Measurements from ENCODE around the gene COX6B2. TPM values are rescaled to one million over a fixed set of nuclear protein-coding genes. Genes with fewer than 3 reads are reported as not detected.

Gene COX6B2
- total and polyA plus RNA-seq, 2 of the 13 experiments (the other 11 are each of a cell fraction or from before 2014, with no cell fraction given), result 0.21 TPM; not detected in 1

DNA sequence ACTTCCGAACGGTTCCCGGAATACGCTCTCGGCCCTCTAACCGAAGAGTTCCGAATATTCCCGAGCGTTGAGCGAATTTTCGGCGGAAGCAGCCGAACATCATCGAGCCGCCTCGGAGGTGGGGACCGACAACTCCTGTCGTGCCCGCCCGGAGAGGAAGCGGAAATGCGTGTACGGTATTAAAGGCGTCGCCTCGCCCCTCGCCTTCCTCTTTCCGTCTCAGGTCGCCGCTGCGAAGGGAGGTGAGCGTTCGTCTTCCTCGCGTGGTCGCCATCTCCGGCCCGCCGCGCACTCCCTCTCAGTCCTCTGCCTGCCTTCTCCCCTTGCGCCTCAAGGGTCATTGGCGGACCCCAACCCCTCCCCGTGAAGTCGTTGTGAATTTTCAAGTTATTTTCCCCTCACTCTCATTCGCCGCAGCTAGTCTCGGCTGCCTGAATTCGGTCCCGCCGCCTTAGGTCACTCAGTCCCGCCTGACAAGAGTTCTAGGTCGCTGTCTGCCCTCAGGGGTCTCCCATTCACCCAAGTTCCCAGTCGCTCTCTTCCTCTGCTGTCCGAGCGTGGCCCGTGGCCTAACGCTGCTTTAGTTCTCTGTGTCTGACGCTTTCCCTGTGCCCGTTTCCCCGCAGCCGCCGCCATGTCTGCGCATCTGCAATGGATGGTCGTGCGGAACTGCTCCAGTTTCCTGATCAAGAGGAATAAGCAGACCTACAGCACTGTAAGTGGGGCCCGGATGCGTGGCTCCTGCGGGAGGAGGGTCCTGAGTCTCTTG lies 31.4 kb upstream of the COX6B2 start, which contains the start of gene RPL28 (continued):
- TF ChIP-seq NCOA2 (CRISPR knock-in tag; IDR thresholded peaks at IDR 0.05) (peak; percentile 64), ZNF230 (CRISPR knock-in tag; IDR thresholded peaks at IDR 0.05) (peak; percentile 76; the same call in 1 of the 2 replicates), MIER3 (CRISPR knock-in tag; IDR thresholded peaks at IDR 0.05; ENCODE audit: borderline replicate concordance) (peak; percentile 84; the same call in 1 of the 2 replicates), ATAD3A (CRISPR knock-in tag; IDR thresholded peaks at IDR 0.05) (peak; percentile 87; the same call in 1 of the 2 replicates), FOXO1 (CRISPR knock-in tag; IDR thresholded peaks at IDR 0.05) (0 out of 2 replicates have a peak, but pooled peaks have one; percentile 11), RAD21 (CRISPR knock-in tag; IDR thresholded peaks at IDR 0.05) (no peak), ZNF138 (CRISPR knock-in tag; IDR thresholded peaks at IDR 0.05; ENCODE audit: low read depth) (peak; percentile 93; the same call in 1 of the 2 replicates), SALL2 (CRISPR knock-in tag; IDR thresholded peaks at IDR 0.05) (peak; percentile 82), RELA (CRISPR knock-in tag; IDR thresholded peaks at IDR 0.05) (no peak), HDAC1 (CRISPR knock-in tag; IDR thresholded peaks at IDR 0.05) (peak; percentile 85), KAT8 (CRISPR knock-in tag; IDR thresholded peaks at IDR 0.05) (peak; percentile 88), EED (CRISPR knock-in tag; IDR thresholded peaks at IDR 0.05) (peak; percentile 49; the same call in 1 of the 2 replicates), SOX6 (IDR thresholded peaks at IDR 0.05) (no peak), SOX6 (CRISPR knock-in tag; IDR thresholded peaks at IDR 0.05) (peak; percentile 55)
- TF ChIP-seq, protein P1, sequence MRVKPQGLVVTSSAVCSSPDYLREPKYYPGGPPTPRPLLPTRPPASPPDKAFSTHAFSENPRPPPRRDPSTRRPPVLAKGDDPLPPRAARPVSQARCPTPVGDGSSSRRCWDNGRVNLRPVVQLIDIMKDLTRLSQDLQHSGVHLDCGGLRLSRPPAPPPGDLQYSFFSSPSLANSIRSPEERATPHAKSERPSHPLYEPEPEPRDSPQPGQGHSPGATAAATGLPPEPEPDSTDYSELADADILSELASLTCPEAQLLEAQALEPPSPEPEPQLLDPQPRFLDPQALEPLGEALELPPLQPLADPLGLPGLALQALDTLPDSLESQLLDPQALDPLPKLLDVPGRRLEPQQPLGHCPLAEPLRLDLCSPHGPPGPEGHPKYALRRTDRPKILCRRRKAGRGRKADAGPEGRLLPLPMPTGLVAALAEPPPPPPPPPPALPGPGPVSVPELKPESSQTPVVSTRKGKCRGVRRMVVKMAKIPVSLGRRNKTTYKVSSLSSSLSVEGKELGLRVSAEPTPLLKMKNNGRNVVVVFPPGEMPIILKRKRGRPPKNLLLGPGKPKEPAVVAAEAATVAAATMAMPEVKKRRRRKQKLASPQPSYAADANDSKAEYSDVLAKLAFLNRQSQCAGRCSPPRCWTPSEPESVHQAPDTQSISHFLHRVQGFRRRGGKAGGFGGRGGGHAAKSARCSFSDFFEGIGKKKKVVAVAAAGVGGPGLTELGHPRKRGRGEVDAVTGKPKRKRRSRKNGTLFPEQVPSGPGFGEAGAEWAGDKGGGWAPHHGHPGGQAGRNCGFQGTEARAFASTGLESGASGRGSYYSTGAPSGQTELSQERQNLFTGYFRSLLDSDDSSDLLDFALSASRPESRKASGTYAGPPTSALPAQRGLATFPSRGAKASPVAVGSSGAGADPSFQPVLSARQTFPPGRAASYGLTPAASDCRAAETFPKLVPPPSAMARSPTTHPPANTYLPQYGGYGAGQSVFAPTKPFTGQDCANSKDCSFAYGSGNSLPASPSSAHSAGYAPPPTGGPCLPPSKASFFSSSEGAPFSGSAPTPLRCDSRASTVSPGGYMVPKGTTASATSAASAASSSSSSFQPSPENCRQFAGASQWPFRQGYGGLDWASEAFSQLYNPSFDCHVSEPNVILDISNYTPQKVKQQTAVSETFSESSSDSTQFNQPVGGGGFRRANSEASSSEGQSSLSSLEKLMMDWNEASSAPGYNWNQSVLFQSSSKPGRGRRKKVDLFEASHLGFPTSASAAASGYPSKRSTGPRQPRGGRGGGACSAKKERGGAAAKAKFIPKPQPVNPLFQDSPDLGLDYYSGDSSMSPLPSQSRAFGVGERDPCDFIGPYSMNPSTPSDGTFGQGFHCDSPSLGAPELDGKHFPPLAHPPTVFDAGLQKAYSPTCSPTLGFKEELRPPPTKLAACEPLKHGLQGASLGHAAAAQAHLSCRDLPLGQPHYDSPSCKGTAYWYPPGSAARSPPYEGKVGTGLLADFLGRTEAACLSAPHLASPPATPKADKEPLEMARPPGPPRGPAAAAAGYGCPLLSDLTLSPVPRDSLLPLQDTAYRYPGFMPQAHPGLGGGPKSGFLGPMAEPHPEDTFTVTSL (CRISPR knock-in tag; IDR thresholded peaks at IDR 0.05; ENCODE audit: borderline replicate concordance), result no peak
- TF ChIP-seq, protein P2, sequence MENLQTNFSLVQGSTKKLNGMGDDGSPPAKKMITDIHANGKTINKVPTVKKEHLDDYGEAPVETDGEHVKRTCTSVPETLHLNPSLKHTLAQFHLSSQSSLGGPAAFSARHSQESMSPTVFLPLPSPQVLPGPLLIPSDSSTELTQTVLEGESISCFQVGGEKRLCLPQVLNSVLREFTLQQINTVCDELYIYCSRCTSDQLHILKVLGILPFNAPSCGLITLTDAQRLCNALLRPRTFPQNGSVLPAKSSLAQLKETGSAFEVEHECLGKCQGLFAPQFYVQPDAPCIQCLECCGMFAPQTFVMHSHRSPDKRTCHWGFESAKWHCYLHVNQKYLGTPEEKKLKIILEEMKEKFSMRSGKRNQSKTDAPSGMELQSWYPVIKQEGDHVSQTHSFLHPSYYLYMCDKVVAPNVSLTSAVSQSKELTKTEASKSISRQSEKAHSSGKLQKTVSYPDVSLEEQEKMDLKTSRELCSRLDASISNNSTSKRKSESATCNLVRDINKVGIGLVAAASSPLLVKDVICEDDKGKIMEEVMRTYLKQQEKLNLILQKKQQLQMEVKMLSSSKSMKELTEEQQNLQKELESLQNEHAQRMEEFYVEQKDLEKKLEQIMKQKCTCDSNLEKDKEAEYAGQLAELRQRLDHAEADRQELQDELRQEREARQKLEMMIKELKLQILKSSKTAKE (CRISPR knock-in tag; IDR thresholded peaks at IDR 0.05; ENCODE audit: borderline replicate concordance), result 0 out of 2 replicates have a peak, but pooled peaks have one; percentile 21
- TF ChIP-seq, protein P3, sequence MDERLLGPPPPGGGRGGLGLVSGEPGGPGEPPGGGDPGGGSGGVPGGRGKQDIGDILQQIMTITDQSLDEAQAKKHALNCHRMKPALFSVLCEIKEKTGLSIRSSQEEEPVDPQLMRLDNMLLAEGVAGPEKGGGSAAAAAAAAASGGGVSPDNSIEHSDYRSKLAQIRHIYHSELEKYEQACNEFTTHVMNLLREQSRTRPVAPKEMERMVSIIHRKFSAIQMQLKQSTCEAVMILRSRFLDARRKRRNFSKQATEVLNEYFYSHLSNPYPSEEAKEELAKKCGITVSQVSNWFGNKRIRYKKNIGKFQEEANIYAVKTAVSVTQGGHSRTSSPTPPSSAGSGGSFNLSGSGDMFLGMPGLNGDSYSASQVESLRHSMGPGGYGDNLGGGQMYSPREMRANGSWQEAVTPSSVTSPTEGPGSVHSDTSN (CRISPR knock-in tag; IDR thresholded peaks at IDR 0.05), result no peak
- TF ChIP-seq, protein P4, sequence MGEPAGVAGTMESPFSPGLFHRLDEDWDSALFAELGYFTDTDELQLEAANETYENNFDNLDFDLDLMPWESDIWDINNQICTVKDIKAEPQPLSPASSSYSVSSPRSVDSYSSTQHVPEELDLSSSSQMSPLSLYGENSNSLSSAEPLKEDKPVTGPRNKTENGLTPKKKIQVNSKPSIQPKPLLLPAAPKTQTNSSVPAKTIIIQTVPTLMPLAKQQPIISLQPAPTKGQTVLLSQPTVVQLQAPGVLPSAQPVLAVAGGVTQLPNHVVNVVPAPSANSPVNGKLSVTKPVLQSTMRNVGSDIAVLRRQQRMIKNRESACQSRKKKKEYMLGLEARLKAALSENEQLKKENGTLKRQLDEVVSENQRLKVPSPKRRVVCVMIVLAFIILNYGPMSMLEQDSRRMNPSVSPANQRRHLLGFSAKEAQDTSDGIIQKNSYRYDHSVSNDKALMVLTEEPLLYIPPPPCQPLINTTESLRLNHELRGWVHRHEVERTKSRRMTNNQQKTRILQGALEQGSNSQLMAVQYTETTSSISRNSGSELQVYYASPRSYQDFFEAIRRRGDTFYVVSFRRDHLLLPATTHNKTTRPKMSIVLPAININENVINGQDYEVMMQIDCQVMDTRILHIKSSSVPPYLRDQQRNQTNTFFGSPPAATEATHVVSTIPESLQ (CRISPR knock-in tag; conservative IDR thresholded peaks at IDR 0.05), result 0 out of 2 replicates have a peak, but pooled peaks have one; percentile 57

Data from HepG2 (cell line).